Activated naive CD4-positive, alpha-beta T cell treated with anti-CD3 and anti-CD28 coated beads, Interleukin-2, amount 50 U/mL, for 72 hours (primary cell): ENCODE results near the gene MROH2B. TPM values are rescaled to one million over a fixed set of nuclear protein-coding genes. Genes with fewer than 3 reads are reported as not detected.

Source experiments
- ATAC-seq, 2 donors: fragments of 150-1000 bp; cut with Tn5 transposase; 2 replicates each; pipeline ENCODE4 v1.10.0; 2021; ENCODE audit warnings: mild to moderate bottlenecking in 2 of 2, moderate library complexity in 2 of 2
- DNase-seq, 2 donors: peaks; one replicate each; pipeline ENCODE4 v3.0.0; 2021 to 2022; ENCODE audit warnings: low spot score in 2 of 2
- H3K27ac Mint-ChIP-seq, 2 donors: one replicate each; pipeline ENCODE4 v1.8.0; 2022; ENCODE audit warnings: mild to moderate bottlenecking in 2 of 2, mixed read lengths in 2 of 2
- H3K36me3 Mint-ChIP-seq, 2 donors: one replicate each; pipeline ENCODE4 v1.8.0; 2022; ENCODE audit warnings: mixed read lengths in 2 of 2
- H3K9me3 Mint-ChIP-seq, 2 donors: one replicate each; pipeline ENCODE4 v1.8.0; 2022; ENCODE audit warnings: mixed read lengths in 2 of 2
- total RNA-seq, 2 donors: library from RNA; stranded (reverse); gene quantifications; one replicate each; pipeline ENCODE4 v1.2.3, GENCODE V29; 2022

Gene MROH2B
- total RNA-seq, 2 donors from 2014 or later, result not detected

DNA sequence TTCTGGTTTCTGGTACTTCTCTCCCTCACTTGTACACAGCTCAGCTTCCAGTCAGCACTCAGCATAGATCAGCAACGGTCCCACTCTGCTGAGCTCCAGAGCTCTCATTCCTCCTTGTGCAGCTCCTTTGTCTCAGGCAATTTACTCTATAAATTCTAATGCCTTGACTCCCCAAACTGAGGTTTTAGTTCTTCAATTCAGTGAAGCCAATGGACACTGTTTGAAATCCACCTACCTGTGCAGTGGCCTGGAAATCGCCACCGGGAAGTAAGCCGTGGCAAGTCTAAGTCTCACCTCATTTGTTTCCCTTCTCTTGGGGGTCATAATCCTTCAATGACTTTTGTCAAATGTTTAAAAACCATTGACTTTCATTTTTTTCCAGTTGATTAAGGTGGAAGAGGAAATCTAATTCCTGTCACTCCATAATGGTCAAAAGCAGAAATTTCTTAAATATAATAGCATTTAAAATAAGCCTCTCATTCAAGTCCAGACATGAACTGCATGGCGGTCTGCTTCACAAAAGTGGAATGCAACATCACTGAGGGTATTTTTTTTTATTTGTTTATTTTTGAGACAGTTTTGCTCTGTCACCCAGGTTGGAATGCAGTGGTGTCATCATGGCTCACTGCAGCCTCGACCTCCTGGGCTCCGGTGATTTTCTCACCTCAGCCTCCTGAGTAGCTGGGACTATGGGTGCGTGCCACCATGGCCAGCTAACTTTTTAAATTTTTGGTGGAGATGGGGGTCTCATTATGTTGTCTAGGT is 82.2 kb downstream of the MROH2B start:
- Mint-ChIP-seq H3K9me3 (no peaks in the 10 kb centered on the region), H3K36me3 (no peaks in the 10 kb centered on the region), H3K27ac (no peak overlapping the region)
- no peak for ATAC-seq
- DNase-seq, result no peak

DNA sequence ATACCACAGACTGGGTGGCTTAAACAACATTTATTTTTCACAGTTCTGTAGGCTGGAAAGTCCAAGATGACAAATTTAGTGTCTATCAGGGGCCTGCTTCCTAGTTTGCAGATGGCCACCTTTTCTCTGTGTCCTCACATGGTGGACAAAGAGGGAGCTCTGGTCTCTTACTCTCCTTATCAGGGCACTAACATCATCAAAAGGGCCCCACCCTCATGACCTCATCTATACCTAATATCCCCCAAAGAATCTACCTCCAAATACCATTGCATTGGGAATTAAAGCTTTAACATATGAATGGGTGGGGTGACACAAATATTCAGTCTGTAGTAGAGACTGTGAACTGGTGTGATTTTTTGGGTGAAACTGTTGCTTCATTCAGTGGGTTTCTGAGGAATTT is 83.8 kb downstream of the MROH2B start:
- no peak for ATAC-seq
- DNase-seq, result no peak
- H3K36me3 Mint-ChIP-seq, result no peaks in the 10 kb centered on the region
- no peak overlapping the region for H3K27ac Mint-ChIP-seq
- H3K9me3 Mint-ChIP-seq, result no peaks in the 10 kb centered on the region

DNA sequence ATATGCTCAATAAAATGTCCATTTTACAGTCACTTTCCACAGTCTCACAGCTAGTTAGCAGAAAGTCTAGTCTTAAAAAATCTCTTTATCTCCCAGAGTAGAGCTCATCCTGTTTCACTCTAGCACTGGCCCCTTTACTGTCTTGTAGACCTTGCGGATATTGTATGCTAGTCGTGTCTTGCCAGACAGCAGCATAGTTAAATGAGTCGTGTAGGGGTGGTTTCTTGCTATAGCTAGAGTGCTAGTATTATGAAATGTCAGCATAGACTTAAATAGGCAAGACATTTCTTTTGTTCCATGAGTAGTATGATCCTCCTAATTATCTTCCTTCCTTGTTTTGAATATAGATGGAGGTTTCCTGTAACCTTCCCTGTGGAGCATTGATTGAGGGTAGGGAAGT is 84.5 kb downstream of the MROH2B start:
- Mint-ChIP-seq H3K27ac (no peak overlapping the region), H3K36me3 (no peaks in the 10 kb centered on the region), H3K9me3 (no peaks in the 10 kb centered on the region)
- no peak for ATAC-seq
- no peak for DNase-seq

DNA sequence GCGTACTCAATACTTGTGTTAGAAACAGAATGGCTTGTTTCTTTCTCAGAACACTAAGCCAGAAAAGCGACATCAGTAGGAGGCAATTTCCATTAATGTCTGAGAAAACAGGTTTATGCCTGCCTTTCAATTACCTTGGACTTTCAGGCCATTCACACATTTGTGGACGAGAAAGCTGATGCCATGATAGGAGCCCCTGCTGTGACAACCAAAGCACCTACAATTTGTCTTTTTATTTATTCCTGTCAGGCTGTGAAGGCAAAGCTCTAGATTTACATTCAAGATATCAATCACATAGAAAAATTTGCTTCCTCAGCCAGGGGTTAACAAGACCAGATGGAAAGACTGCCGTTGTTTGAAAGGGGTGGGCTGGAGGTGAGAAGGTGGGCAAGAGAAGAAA is 85.6 kb downstream of the MROH2B start:
- Mint-ChIP-seq H3K9me3 (no peaks in the 10 kb centered on the region), H3K27ac (no peak overlapping the region), H3K36me3 (no peaks in the 10 kb centered on the region)
- ATAC-seq, result no peak
- DNase-seq, result no peak

DNA sequence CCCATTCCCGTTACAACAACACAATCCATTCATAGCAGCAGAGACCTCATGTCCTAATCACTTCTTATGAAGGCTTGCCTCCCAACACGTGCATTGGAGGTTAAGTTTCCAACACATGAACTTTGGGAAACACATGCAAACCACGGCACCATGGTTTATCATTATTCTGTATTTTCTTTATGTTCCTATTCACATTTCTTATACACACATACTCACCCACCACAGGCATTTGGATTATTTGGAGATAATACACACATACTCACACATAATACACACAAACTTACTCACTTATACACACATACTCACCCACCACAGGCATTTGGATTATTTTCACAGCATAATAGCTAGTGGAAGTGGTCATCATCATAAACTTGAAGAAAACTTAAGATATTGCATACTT is 86.3 kb downstream of the MROH2B start:
- no peaks in the 10 kb centered on the region for H3K36me3 Mint-ChIP-seq
- H3K9me3 Mint-ChIP-seq, result no peaks in the 10 kb centered on the region

DNA sequence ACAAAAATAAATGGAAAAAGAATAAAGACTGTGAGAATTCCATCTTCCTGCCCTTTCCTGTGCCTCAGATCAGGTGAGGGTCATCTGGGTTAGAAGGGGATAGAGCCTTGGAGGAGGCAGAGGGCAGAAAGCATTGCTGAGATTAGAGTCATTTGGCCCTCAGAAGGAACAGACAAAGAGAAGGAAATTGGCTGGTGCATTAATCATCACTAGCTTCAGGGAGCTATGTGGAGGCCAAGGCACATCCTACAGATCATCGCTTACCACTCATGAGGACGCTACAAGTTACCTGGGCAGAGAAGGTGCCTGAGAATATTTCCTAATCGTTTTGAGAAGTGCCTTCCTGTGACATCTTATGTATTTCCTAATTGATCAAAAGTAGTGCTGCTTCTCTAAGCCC is 87.4 kb downstream of the MROH2B start:
- H3K27ac Mint-ChIP-seq, result no peak overlapping the region
- no peak for ATAC-seq
- H3K9me3 Mint-ChIP-seq, result no peaks in the 10 kb centered on the region
- H3K36me3 Mint-ChIP-seq, result no peaks in the 10 kb centered on the region
- DNase-seq, result no peak

More for the DNA sequence above, 86.3 kb downstream of the MROH2B start:
- DNase-seq (no peak), ATAC-seq (no peak)
- H3K27ac Mint-ChIP-seq, result no peak overlapping the region

DNA sequence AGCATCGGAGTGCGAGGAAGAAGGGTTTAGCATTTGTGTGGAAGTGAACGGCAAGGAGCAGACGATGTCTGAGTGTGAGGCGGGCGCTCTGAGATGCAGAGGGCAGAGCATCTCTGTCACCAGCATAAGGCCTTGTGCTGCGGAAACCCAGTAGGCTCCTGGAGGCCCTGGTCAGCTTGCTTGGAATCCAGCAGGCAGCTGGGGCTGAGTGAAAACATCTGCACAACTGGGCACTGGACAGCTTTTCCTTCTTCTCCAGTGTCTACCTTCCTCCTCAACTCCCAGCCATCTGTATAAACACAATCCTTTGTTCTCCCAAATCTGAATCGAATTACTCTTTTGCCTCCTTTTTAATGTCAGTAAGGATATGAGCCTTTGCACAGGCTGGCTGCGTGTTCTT is 89.7 kb downstream of the MROH2B start:
- Mint-ChIP-seq H3K9me3 (no peaks in the 10 kb centered on the region), H3K27ac (no peak overlapping the region), H3K36me3 (no peaks in the 10 kb centered on the region)
- ATAC-seq (no peak), DNase-seq (no peak)

DNA sequence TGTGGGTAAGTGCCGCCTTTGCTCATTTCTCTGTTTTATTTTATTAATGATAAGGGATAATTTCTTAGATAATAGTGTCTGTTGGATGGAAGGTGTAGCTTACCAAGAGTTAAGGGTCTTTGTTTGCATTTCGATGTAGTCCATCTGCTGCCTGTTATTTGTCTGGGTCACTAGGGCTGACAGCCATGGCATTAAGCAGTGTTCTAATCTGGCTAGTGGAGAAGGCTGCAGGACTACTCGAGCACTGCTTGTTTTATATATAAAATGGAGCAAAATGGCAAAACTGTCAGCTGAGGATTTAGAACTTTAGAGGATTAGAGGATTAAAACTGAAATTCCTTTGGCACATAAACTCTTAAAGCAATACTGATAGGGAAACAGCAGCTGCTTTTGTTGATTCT is 94.3 kb downstream of the MROH2B start:
- DNase-seq (no peak), ATAC-seq (no peak)
- Mint-ChIP-seq H3K9me3 (no peaks in the 10 kb centered on the region), H3K36me3 (no peaks in the 10 kb centered on the region), H3K27ac (no peak overlapping the region)

DNA sequence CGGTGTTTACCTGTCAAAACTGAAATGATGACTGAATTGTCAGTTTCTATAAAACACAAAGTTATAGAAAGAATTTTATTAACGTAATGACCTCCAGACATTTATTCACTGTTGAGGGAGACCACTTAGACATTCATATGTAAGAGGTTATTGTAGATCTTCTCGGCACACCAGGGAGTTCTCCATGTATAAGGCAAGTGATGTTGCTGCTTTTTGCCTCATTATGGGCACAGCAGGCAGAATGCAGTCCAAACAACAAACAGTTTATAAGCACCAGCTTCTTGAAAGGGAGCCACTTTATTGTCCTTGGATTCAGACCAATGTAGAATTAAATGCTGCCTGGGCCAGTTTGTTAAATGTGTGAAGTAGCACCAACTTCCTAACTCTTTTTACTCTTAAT is 95.1 kb downstream of the MROH2B start:
- no peaks in the 10 kb centered on the region for H3K9me3 Mint-ChIP-seq
- H3K27ac Mint-ChIP-seq, result no peak overlapping the region
- DNase-seq (no peak), ATAC-seq (no peak)
- H3K36me3 Mint-ChIP-seq, result no peaks in the 10 kb centered on the region

- H3K27ac Mint-ChIP-seq, result no peak overlapping the region
- no peak for DNase-seq
- no peaks in the 10 kb centered on the region for H3K9me3 Mint-ChIP-seq
- no peak for ATAC-seq
- no peaks in the 10 kb centered on the region for H3K36me3 Mint-ChIP-seq
Observed at GRCh38 chr5:40973364-40974004, 97.7 kb downstream of the MROH2B start.

GRCh38 chr5:40972434-40972833 is 98.7 kb downstream of the MROH2B start:
- Mint-ChIP-seq H3K36me3 (no peaks in the 10 kb centered on the region), H3K27ac (no peak overlapping the region), H3K9me3 (no peaks in the 10 kb centered on the region)
- no peak for DNase-seq
- ATAC-seq, result no peak

DNA sequence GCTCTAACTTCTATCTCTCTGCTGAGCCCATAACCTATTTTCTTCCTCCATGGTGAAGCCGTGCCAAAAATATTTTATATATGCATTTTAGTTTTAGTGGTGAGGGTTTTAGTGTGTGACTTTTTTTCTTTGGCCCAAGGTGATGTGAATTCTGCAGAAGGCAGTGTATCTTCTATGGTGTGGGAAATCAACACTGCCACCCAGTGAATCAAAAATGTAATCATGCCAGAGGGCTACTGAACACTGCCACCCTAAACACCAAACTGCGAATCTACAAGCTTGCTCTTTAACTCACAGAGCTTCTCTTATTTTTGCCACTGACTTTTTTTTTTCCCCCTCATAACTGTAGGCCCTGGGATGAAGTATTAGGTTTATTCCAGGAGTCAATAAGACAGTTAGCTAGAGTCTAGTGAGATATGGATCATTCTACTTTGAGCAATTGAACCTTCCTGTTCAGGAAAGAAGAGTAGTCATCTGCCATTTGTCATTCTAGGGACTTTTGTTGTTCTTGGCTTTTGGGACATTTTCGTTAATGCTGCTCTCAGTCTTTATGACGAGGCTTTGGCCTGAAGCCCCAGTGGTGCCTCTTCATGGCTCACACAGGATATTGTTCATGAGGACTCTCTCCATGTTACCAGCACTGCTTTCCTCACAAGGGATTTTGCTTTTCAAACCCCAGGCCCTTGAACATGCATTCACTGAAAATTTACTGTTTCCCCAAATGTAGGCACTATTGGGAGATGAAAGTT is 108.8 kb downstream of the MROH2B start:
- Mint-ChIP-seq H3K27ac (no peak overlapping the region), H3K36me3 (no peaks in the 10 kb centered on the region), H3K9me3 (peaks cover 0 to 5% of the 10 kb centered on the region in 2 donors)
- DNase-seq (no peak), ATAC-seq (no peak)

- Mint-ChIP-seq H3K36me3 (no peaks in the 10 kb centered on the region), H3K27ac (no peak overlapping the region), H3K9me3 (peaks cover 0 to 5% of the 10 kb centered on the region in 2 donors)
- DNase-seq, result no peak
- no peak for ATAC-seq
Observed at GRCh38 chr5:40960037-40960436, 111.1 kb downstream of the MROH2B start.

GRCh38 chr5:40958811-40959210 is 112.3 kb downstream of the MROH2B start:
- Mint-ChIP-seq H3K36me3 (no peaks in the 10 kb centered on the region), H3K9me3 (peaks cover 0 to 5% of the 10 kb centered on the region in 2 donors), H3K27ac (no peak overlapping the region)
- DNase-seq, result no peak
- ATAC-seq, result no peak

DNA sequence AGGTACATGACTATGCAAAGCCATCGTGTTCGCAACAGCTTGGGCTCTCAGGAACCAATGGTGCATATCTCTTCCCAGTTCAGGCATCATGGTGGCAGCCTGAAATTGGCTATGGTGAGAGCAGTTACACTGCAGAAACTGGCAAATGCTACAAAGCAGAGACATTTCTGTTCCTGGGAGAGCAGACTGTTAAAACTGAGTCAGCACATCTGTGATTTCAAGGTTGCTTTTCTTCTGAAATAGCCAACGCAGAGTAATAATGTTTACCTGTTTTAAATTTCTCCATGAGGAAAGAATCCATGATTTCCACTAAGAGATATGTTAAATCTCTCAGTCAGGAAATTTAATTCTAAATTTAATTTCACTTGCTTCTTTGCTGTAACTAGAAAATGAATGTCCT is 114.1 kb downstream of the MROH2B start:
- H3K27ac Mint-ChIP-seq, result no peak overlapping the region
- no peak for ATAC-seq
- H3K9me3 Mint-ChIP-seq, result peaks cover 0 to 5% of the 10 kb centered on the region in 2 donors
- no peaks in the 10 kb centered on the region for H3K36me3 Mint-ChIP-seq
- no peak for DNase-seq

- H3K36me3 Mint-ChIP-seq, result no peaks in the 10 kb centered on the region
- H3K9me3 Mint-ChIP-seq, result peaks cover 0 to 5% of the 10 kb centered on the region in 2 donors
- ATAC-seq (no peak), DNase-seq (no peak)
- H3K27ac Mint-ChIP-seq, result no peak overlapping the region
Observed at GRCh38 chr5:40955313-40955712, 115.8 kb downstream of the MROH2B start.
